ENCODE data around the gene ZFP36. TPM values are rescaled to one million over a fixed set of nuclear protein-coding genes. Genes with fewer than 3 reads are reported as not detected.

Gene ZFP36
- total and polyA plus RNA-seq, 2 of the 8 experiments (the other 6 are each of a cell fraction or from before 2014, with no cell fraction given): 4.0 to 10.9 TPM

GRCh38 chr19:39398297-39398864 is 8.3 kb upstream of the ZFP36 start:
- Histone ChIP-seq H4K8ac (ENCODE audit: extremely low read depth, insufficient read depth, low read length) (no peak overlapping the region), H3K79me1 (ENCODE audit: low read depth, low read length) (no peaks in the 10 kb centered on the region), H3K23me2 (ENCODE audit: low read depth, low read length) (peaks cover 11% of the 10 kb centered on the region; the same call in 1 of the 2 replicates), H2BK20ac (ENCODE audit: low read length) (no peak overlapping the region), H3K36me3 (ENCODE audit: control insufficient read depth in 2 of 4, insufficient read depth in 4 of 4, low read length in 3 of 4) (peaks cover 0 to 7% (median 3%) of the 10 kb centered on the region in 4 experiments; a peak in 3 of 8 replicates), H3K4me3 (ENCODE audit: extremely low read depth in 1 of 4, insufficient read depth in 2 of 4, low read depth in 3 of 4, low read length in 4 of 4) (no peak overlapping the region), H2BK5ac (ENCODE audit: low read depth, low read length) (no peak overlapping the region; the same call in 1 of the 2 replicates), H3K4me2 (ENCODE audit: insufficient read depth in 1 of 2, low read depth in 2 of 2, low read length in 2 of 2) (no peak overlapping the region), H3K9me3 (ENCODE audit: insufficient read depth in 2 of 2, low read depth in 1 of 2, low read length in 1 of 2) (no peaks in the 10 kb centered on the region), H3K27ac (ENCODE audit: low read depth, low read length) (no peak overlapping the region), H3K23ac (ENCODE audit: insufficient read length) (no peak overlapping the region), H3K79me2 (ENCODE audit: control insufficient read depth in 1 of 2, insufficient read depth in 2 of 2, low read length in 2 of 2) (no peaks in the 10 kb centered on the region), H3K56ac (replicated peaks; ENCODE audit: insufficient read length, low read depth, low read length) (no peak overlapping the region), H2BK12ac (ENCODE audit: low read depth, low read length) (no peak overlapping the region), H2AK5ac (ENCODE audit: low read depth, low read length) (no peak overlapping the region), H2AFZ (ENCODE audit: low read length) (no peak overlapping the region), H4K91ac (replicated peaks; ENCODE audit: insufficient read length, low read length) (no peak overlapping the region), H4K20me1 (replicated peaks in 1 of 2; ENCODE audit: control insufficient read depth in 1 of 2, insufficient read depth in 2 of 2, low read length in 2 of 2) (peaks cover 2 to 7% of the 10 kb centered on the region in 2 experiments), H3K4ac (replicated peaks; ENCODE audit: insufficient read length, low read depth, low read length) (no peak overlapping the region), H3K14ac (ENCODE audit: insufficient read length) (no peak overlapping the region), H3K9ac (replicated peaks in 1 of 4; ENCODE audit: extremely low read depth in 1 of 4, low read depth in 3 of 4, low read length in 3 of 4) (no peak overlapping the region), H2BK120ac (replicated peaks; ENCODE audit: low read depth, low read length) (no peak overlapping the region), H2BK15ac (ENCODE audit: low read length) (no peak overlapping the region), H4K5ac (ENCODE audit: insufficient read length, low read depth, low read length) (no peak overlapping the region), H3K18ac (ENCODE audit: extremely low read depth, low read length) (no peak overlapping the region; the same call in 1 of the 2 replicates), H3K4me1 (replicated peaks in 1 of 4; ENCODE audit: control insufficient read depth in 3 of 4, insufficient read depth in 4 of 4, low read length in 3 of 4) (peaks cover 6 to 21% (median 13%) of the 10 kb centered on the region in 4 experiments), H3K27me3 (replicated peaks in 1 of 4; ENCODE audit: control insufficient read depth in 3 of 4, extremely low read depth in 1 of 4, insufficient read depth in 3 of 4, low read length in 3 of 4) (no peaks in the 10 kb centered on the region)
- ChIA-PET POLR2A (ENCODE audit: partially characterized antibody) (interaction anchor here (0.5 to 14.3 kb wide), 19 partner anchors 6 to 403 kb away, joined by 3 to 234 read pairs (median 4); partner anchors contain the start of genes DLL3, EID2B, PLEKHG2 and RPS16), CTCF (ENCODE audit: partially characterized antibody) (interaction anchor here (0.6 to 9.5 kb wide), 25 partner anchors 9 to 845 kb away, joined by 3 to 128 read pairs (median 4); partner anchors contain the start of genes EID2B, PLEKHG2 and ZFP36)
- TF ChIP-seq USF2 (IDR thresholded peaks at IDR 0.05; ENCODE audit: low read length): no peak
- TF ChIP-seq NRF1 (IDR thresholded peaks at IDR 0.05; ENCODE audit: low read depth, low read length): no peak
- TF ChIP-seq RAD21 (IDR thresholded peaks at IDR 0.05 in 1 of 2, conservative IDR thresholded peaks at IDR 0.05 in 1 of 2; ENCODE audit: low read depth in 2 of 2, low read length in 2 of 2): no peak
- TF ChIP-seq ASH2L (IDR thresholded peaks at IDR 0.05; ENCODE audit: low read length): no peak
- TF ChIP-seq CBX5 (IDR thresholded peaks at IDR 0.05; ENCODE audit: low read depth, low read length): no peak
- TF ChIP-seq SIX5 (IDR thresholded peaks at IDR 0.05; ENCODE audit: low read depth, low read length): no peak
- TF ChIP-seq RFX5 (IDR thresholded peaks at IDR 0.05; ENCODE audit: borderline replicate concordance, low read depth, low read length): no peak
- TF ChIP-seq CEBPB (IDR thresholded peaks at IDR 0.05; ENCODE audit: low read depth, low read length): no peak
- TF ChIP-seq EGR1 (IDR thresholded peaks at IDR 0.05; ENCODE audit: borderline replicate concordance, low read depth, low read length): no peak
- TF ChIP-seq TBP (IDR thresholded peaks at IDR 0.05; ENCODE audit: low read depth, low read length): no peak
- 90% methylated on average over 10 of the region's 11 CpGs; no CpG with 5 or more reads in 1 of the 2 experiments for WGBS, 2 experiments (ENCODE audit: extremely low coverage in 1 of 2, insufficient coverage in 1 of 2, insufficient read length in 1 of 2, insufficient replicate concordance in 2 of 2, low coverage in 1 of 2, low lambda C conversion rate in 2 of 2, missing lambda C conversion rate in 1 of 2)
- FAIRE-seq (no peak), DNase-seq (ENCODE audit: low read depth in 1 of 2, low spot score in 2 of 2) (no peak)

Measured in H1 (cell line).